ENCODE measurements around the gene PDCL3. TPM values are rescaled to one million over a fixed set of nuclear protein-coding genes. Genes with fewer than 3 reads are reported as not detected.

Gene PDCL3
- 47.8 and 63.1 TPM in 2 replicates for polyA plus RNA-seq (2011; rRNA removed)
- polyA plus RNA-seq (2012; cell fraction: cytosol; rRNA removed) = 31.3 and 40.2 TPM in 2 replicates
- polyA plus RNA-seq (2012; cell fraction: nucleus; rRNA removed) = 7.2 and 10.7 TPM in 2 replicates
- polyA plus RNA-seq (2017; fragmentation: RNase III; extraction: RNeasy Plus Mini Kit Qiagen cat#74134 plus additional on column Dnase treatment) = 64.1 to 72.9 TPM (median 68.2 TPM) in 3 replicates
- polyA minus RNA-seq (2011; rRNA and poly(A)+ RNA removed) = 13.6 and 13.8 TPM in 2 replicates

DNA sequence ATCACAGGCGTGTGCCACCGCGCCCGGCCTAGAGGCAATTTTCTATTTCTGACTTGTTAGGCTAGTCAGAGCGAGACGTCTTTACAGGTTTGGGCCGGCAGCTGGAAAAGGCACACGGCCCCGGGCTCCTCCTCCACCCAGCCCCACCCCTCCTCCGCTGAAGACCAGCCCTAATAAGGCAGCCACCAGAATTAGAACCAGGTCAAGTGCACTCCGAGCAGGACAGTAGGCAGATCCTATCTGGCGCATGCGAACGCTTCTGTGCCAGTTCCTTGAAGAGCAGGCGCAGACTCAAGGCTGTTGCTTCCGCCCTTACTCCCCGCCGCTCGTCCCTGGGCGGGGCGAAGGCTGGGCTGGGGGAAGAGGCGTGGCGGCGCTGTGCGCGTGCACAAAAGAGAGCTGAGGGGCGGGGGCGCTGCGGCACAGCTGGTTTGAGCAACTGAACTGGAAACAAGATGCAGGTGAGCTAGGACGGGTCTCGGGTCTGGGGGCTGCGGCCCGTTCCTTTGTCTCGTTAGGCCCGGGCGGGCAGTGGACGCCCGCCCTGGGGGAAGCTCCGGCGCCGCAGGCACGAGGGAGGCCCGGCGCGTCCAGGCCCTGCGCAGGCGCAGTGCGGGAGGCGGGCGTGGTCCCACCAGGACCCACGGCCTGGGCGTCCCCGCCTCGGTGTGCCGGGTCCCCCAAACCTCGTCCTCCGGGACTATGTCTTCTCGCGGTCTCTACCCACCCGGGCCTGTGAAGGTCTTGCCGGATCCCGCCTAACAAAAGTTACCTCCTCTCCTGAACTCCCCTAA is at the start of gene PDCL3:
Gene PDCL3, plus strand, starts transcription at position 381 of the 794 bp plus-strand sequence. Its CDS starts 75 bp downstream, at position 456.
- DNase-seq (ENCODE audit: low read depth in 1 of 2, low spot score in 1 of 2) (peak; percentile 93 to 99), ATAC-seq (peak; percentile 97), FAIRE-seq (no peak)
- ChIA-PET CTCF (interaction anchor here (1.1 to 1.2 kb wide), 4 partner anchors 12 to 146 kb away, joined by 3 read pairs; partner anchors contain the start of gene CHST10), POLR2A (interaction anchor here (0.6 to 2.1 kb wide), 19 partner anchors 13 to 1226 kb away, joined by 3 to 25 read pairs (median 4); partner anchors contain the start of genes CHST10, EIF5B, RNF149 and RPL31)
- H3K4me1 ChIP-seq = peaks cover 18% of the 10 kb centered on the region
- H3K9me3 ChIP-seq = no peaks in the 10 kb centered on the region
- peak within 1 kb of the TSS; percentile 83 for H3K4me3 ChIP-seq
- peak within 1 kb of the TSS; percentile 86 to 95 for H3K27ac ChIP-seq
- TF ChIP-seq CHD2 (IDR thresholded peaks at IDR 0.05; ENCODE audit: low read length, partially characterized antibody) = peak; percentile 76
- TF ChIP-seq, protein P1, sequence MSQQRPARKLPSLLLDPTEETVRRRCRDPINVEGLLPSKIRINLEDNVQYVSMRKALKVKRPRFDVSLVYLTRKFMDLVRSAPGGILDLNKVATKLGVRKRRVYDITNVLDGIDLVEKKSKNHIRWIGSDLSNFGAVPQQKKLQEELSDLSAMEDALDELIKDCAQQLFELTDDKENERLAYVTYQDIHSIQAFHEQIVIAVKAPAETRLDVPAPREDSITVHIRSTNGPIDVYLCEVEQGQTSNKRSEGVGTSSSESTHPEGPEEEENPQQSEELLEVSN (IDR thresholded peaks at IDR 0.05; ENCODE audit: borderline replicate concordance, low read depth) = peak; percentile 40; the same call in 1 of the 2 replicates
- peak; percentile 73 for TF ChIP-seq POLR2A (IDR thresholded peaks at IDR 0.05; ENCODE audit: low read length)
- TF ChIP-seq, protein P2, sequence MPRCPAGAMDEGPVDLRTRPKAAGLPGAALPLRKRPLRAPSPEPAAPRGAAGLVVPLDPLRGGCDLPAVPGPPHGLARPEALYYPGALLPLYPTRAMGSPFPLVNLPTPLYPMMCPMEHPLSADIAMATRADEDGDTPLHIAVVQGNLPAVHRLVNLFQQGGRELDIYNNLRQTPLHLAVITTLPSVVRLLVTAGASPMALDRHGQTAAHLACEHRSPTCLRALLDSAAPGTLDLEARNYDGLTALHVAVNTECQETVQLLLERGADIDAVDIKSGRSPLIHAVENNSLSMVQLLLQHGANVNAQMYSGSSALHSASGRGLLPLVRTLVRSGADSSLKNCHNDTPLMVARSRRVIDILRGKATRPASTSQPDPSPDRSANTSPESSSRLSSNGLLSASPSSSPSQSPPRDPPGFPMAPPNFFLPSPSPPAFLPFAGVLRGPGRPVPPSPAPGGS (IDR thresholded peaks at IDR 0.05) = peak; percentile 51; the same call in 1 of the 3 replicates
- TF ChIP-seq JUN (IDR thresholded peaks at IDR 0.05) = peak; percentile 63 to 72; a peak in 3 of 5 replicates
- TF ChIP-seq, protein P3, sequence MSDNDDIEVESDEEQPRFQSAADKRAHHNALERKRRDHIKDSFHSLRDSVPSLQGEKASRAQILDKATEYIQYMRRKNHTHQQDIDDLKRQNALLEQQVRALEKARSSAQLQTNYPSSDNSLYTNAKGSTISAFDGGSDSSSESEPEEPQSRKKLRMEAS (IDR thresholded peaks at IDR 0.05) = peak; percentile 87
- TF ChIP-seq PHF8 (IDR thresholded peaks at IDR 0.05; ENCODE audit: borderline replicate concordance, low read depth) = peak; percentile 58
- TF ChIP-seq, protein P4, sequence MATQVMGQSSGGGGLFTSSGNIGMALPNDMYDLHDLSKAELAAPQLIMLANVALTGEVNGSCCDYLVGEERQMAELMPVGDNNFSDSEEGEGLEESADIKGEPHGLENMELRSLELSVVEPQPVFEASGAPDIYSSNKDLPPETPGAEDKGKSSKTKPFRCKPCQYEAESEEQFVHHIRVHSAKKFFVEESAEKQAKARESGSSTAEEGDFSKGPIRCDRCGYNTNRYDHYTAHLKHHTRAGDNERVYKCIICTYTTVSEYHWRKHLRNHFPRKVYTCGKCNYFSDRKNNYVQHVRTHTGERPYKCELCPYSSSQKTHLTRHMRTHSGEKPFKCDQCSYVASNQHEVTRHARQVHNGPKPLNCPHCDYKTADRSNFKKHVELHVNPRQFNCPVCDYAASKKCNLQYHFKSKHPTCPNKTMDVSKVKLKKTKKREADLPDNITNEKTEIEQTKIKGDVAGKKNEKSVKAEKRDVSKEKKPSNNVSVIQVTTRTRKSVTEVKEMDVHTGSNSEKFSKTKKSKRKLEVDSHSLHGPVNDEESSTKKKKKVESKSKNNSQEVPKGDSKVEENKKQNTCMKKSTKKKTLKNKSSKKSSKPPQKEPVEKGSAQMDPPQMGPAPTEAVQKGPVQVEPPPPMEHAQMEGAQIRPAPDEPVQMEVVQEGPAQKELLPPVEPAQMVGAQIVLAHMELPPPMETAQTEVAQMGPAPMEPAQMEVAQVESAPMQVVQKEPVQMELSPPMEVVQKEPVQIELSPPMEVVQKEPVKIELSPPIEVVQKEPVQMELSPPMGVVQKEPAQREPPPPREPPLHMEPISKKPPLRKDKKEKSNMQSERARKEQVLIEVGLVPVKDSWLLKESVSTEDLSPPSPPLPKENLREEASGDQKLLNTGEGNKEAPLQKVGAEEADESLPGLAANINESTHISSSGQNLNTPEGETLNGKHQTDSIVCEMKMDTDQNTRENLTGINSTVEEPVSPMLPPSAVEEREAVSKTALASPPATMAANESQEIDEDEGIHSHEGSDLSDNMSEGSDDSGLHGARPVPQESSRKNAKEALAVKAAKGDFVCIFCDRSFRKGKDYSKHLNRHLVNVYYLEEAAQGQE (IDR thresholded peaks at IDR 0.05) = peak; percentile 64
- TF ChIP-seq FOXS1 (CRISPR knock-in tag; IDR thresholded peaks at IDR 0.05) = no peak
- peak; percentile 94 for TF ChIP-seq MYC (IDR thresholded peaks at IDR 0.05; ENCODE audit: borderline replicate concordance, low read length)
- no peak for TF ChIP-seq GATA3 (IDR thresholded peaks at IDR 0.05; ENCODE audit: borderline replicate concordance)
- no peak for TF ChIP-seq HOXA7 (CRISPR knock-in tag; IDR thresholded peaks at IDR 0.05)
- TF ChIP-seq, protein P5, sequence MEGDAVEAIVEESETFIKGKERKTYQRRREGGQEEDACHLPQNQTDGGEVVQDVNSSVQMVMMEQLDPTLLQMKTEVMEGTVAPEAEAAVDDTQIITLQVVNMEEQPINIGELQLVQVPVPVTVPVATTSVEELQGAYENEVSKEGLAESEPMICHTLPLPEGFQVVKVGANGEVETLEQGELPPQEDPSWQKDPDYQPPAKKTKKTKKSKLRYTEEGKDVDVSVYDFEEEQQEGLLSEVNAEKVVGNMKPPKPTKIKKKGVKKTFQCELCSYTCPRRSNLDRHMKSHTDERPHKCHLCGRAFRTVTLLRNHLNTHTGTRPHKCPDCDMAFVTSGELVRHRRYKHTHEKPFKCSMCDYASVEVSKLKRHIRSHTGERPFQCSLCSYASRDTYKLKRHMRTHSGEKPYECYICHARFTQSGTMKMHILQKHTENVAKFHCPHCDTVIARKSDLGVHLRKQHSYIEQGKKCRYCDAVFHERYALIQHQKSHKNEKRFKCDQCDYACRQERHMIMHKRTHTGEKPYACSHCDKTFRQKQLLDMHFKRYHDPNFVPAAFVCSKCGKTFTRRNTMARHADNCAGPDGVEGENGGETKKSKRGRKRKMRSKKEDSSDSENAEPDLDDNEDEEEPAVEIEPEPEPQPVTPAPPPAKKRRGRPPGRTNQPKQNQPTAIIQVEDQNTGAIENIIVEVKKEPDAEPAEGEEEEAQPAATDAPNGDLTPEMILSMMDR (IDR thresholded peaks at IDR 0.05) = peak; percentile 12; the same call in 2 of the 3 replicates
- TF ChIP-seq, protein P6, sequence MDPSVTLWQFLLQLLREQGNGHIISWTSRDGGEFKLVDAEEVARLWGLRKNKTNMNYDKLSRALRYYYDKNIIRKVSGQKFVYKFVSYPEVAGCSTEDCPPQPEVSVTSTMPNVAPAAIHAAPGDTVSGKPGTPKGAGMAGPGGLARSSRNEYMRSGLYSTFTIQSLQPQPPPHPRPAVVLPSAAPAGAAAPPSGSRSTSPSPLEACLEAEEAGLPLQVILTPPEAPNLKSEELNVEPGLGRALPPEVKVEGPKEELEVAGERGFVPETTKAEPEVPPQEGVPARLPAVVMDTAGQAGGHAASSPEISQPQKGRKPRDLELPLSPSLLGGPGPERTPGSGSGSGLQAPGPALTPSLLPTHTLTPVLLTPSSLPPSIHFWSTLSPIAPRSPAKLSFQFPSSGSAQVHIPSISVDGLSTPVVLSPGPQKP (IDR thresholded peaks at IDR 0.05; ENCODE audit: low read depth, low read length) = no peak
- 0% methylated on average over 13 of the region's 62 CpGs for WGBS (ENCODE audit: missing lambda C conversion rate)
- H3K4me2 ChIP-seq = peak within 1 kb of the TSS; percentile 85
